ENCODE data around the gene GEMIN7.

The GEMIN7 gene

GRCh38 chr19:45071545-45071938 lies 7.5 kb upstream of the GEMIN7 start:
- H3K36me3 Mint-ChIP-seq (ENCODE audit: low read depth) = peaks cover 16% of the 10 kb centered on the region
- TF ChIP-seq CTCF (IDR thresholded peaks at IDR 0.05) = no peak
- no peak overlapping the region for H3K4me3 Mint-ChIP-seq
- H3K4me1 Mint-ChIP-seq = peaks cover 9% of the 10 kb centered on the region
- no peaks in the 10 kb centered on the region for H3K9me3 Mint-ChIP-seq
- DNase-seq = no peak
- H3K27me3 Mint-ChIP-seq (ENCODE audit: low read depth, poor library complexity) = peaks cover 22% of the 10 kb centered on the region
- H3K27ac Mint-ChIP-seq = no peak overlapping the region

- no peak for TF ChIP-seq CTCF (IDR thresholded peaks at IDR 0.05)
- Mint-ChIP-seq H3K27ac (no peak overlapping the region), H3K27me3 (ENCODE audit: low read depth, poor library complexity) (peaks cover 28% of the 10 kb centered on the region), H3K9me3 (no peaks in the 10 kb centered on the region), H3K4me1 (peaks cover 15% of the 10 kb centered on the region), H3K36me3 (ENCODE audit: low read depth) (peaks cover 16% of the 10 kb centered on the region), H3K4me3 (no peak overlapping the region)
- no peak for DNase-seq
These were observed 6.9 kb upstream of the GEMIN7 start for GRCh38 chr19:45071969-45072790.

- Mint-ChIP-seq H3K36me3 (ENCODE audit: low read depth) (peaks cover 10% of the 10 kb centered on the region), H3K27ac (no peak overlapping the region), H3K27me3 (ENCODE audit: low read depth, poor library complexity) (peaks cover 40% of the 10 kb centered on the region), H3K4me3 (peak overlapping the region; percentile 41), H3K4me1 (peaks cover 25% of the 10 kb centered on the region), H3K9me3 (no peaks in the 10 kb centered on the region)
- TF ChIP-seq CTCF (IDR thresholded peaks at IDR 0.05) = no peak
- DNase-seq = peak; percentile 19
These were observed 4.2 kb upstream of the GEMIN7 start for GRCh38 chr19:45074744-45075300.

GRCh38 chr19:45075301-45076028 lies 3.6 kb upstream of the GEMIN7 start:
- peak; percentile 28 for DNase-seq
- no peak overlapping the region for H3K27ac Mint-ChIP-seq
- H3K27me3 Mint-ChIP-seq (ENCODE audit: low read depth, poor library complexity) = peaks cover 40% of the 10 kb centered on the region
- no peaks in the 10 kb centered on the region for H3K9me3 Mint-ChIP-seq
- peaks cover 32% of the 10 kb centered on the region for H3K4me1 Mint-ChIP-seq
- TF ChIP-seq CTCF (IDR thresholded peaks at IDR 0.05) = no peak
- H3K36me3 Mint-ChIP-seq (ENCODE audit: low read depth) = peaks cover 4% of the 10 kb centered on the region
- peak overlapping the region; percentile 63 for H3K4me3 Mint-ChIP-seq

- Mint-ChIP-seq H3K27me3 (ENCODE audit: low read depth, poor library complexity) (peaks cover 40% of the 10 kb centered on the region), H3K9me3 (no peaks in the 10 kb centered on the region), H3K27ac (no peak within 1 kb of the TSS), H3K36me3 (ENCODE audit: low read depth) (peaks cover 4% of the 10 kb centered on the region), H3K4me3 (peak within 1 kb of the TSS; percentile 68), H3K4me1 (peaks cover 38% of the 10 kb centered on the region)
- TF ChIP-seq CTCF (IDR thresholded peaks at IDR 0.05) = no peak
- DNase-seq = peak; percentile 77
These were observed 2.8 kb upstream of the GEMIN7 start, which contains the start of gene ZNF296 for GRCh38 chr19:45076029-45076850. Gene ZNF296 (minus strand): TSS chr19:45076478. CDS start chr19:45076373, 105 bp downstream.

Data from nephron progenitor cell (in vitro differentiated cells).